T-cell (primary cell): Measurements from ENCODE around the gene MVB12B. TPM values are rescaled to one million over a fixed set of nuclear protein-coding genes. Genes with fewer than 3 reads are reported as not detected.
"Not testable (repeated sequence)": the region's sequence is repeated elsewhere in the genome, so short reads cannot be mapped to it uniquely, and the experiment has no call there.

Experiments used
- ATAC-seq, 4 experiments: fragments of 200-7000 bp in 3 of 4; fragments of 150-1000 bp in 1 of 4; cut with Tn5 transposase; replicated peaks in 1 of 4; 1 replicate in 3 of 4; 2 replicates in 1 of 4; pipeline ENCODE4 v1.10.0; 2021; ENCODE audit warnings: moderate library complexity in 3 of 4, mild to moderate bottlenecking in 2 of 4, moderate number of reproducible peaks in 1 of 4
- CTCF ChIA-PET, 2 donors: fragments of 300-600 bp; sonication (Branson Sonifier 250); formaldehyde crosslinking; loops; one replicate each; lab custom pipeline; 2022; ENCODE audit warnings: antibody characterized with exemption in 2 of 2; lab: Charles Lee
- POLR2A ChIA-PET, 2 donors: fragments of 300-600 bp; sonication (Branson Sonifier 250); formaldehyde crosslinking; loops; one replicate each; lab custom pipeline; 2022; ENCODE audit warnings: antibody characterized with exemption in 2 of 2; lab: Charles Lee
- DNase-seq, 35 experiments: peaks; one replicate each; pipeline versions ENCODE4 v3.0.0 to v3.0.0-alpha.2; 2013 to 2023
- H3K27ac ChIP-seq: one replicate; pipeline ENCODE4 v1.5.1; 2013; ENCODE audit warnings: low read length
- H3K27me3 ChIP-seq, 2 experiments: replicated peaks in 1 of 2; 1 replicate in 1 of 2; 2 replicates in 1 of 2; pipeline versions ENCODE4 v1.6.1 to v1.7.0; 2013; ENCODE audit warnings: low read length in 1 of 2, mixed read lengths in 1 of 2; ENCODE audit not compliant: control insufficient read depth in 2 of 2, insufficient read depth in 2 of 2; ENCODE audit errors: extremely low read depth in 1 of 2
- H3K36me3 ChIP-seq, 2 donors: 1 replicate in 1 of 2; 2 replicates in 1 of 2; pipeline versions ENCODE4 v1.6.1 to v1.7.0; 2013; ENCODE audit warnings: low read length in 1 of 2; ENCODE audit not compliant: control insufficient read depth in 2 of 2, insufficient read depth in 1 of 2; ENCODE audit errors: extremely low read depth in 1 of 2
- H3K4me1 ChIP-seq, 2 experiments: 1 replicate in 1 of 2; 2 replicates in 1 of 2; pipeline versions ENCODE4 v1.6.1 to v1.7.0; 2013; ENCODE audit warnings: low read length in 2 of 2, mixed read lengths in 1 of 2; ENCODE audit not compliant: insufficient read depth in 2 of 2, control insufficient read depth in 1 of 2; ENCODE audit errors: extremely low read depth in 1 of 2
- H3K4me3 ChIP-seq, 2 donors: 1 replicate in 1 of 2; 2 replicates in 1 of 2; pipeline versions ENCODE4 v1.5.1 to v1.7.0; 2013; ENCODE audit warnings: mild to moderate bottlenecking in 2 of 2, low read length in 1 of 2, moderate library complexity in 1 of 2; ENCODE audit not compliant: control insufficient read depth in 1 of 2; ENCODE audit errors: extremely low read depth in 1 of 2
- H3K9me3 ChIP-seq: 2 replicates; pipeline ENCODE4 v1.7.0; 2013
- H3K27ac Mint-ChIP-seq, 2 donors: one replicate each; pipeline ENCODE4 v1.8.0; 2020 to 2021; ENCODE audit warnings: mild to moderate bottlenecking in 2 of 2, mixed read lengths in 2 of 2
- H3K27me3 Mint-ChIP-seq, 2 donors: one replicate each; pipeline ENCODE4 v1.8.0; 2021 to 2022; ENCODE audit warnings: mixed read lengths in 2 of 2
- H3K36me3 Mint-ChIP-seq: one replicate; pipeline ENCODE4 v1.8.0; 2021; ENCODE audit warnings: mixed read lengths
- H3K4me1 Mint-ChIP-seq, 3 donors: one replicate each; pipeline ENCODE4 v1.8.0; 2020 to 2022; ENCODE audit warnings: mixed read lengths in 3 of 3, mild to moderate bottlenecking in 1 of 3
- H3K4me3 Mint-ChIP-seq, 3 donors: one replicate each; pipeline ENCODE4 v1.8.0; 2020 to 2022; ENCODE audit warnings: mild to moderate bottlenecking in 3 of 3, mixed read lengths in 3 of 3, moderate library complexity in 3 of 3
- H3K9me3 Mint-ChIP-seq, 3 donors: one replicate each; pipeline ENCODE4 v1.8.0; 2020 to 2022; ENCODE audit warnings: mixed read lengths in 3 of 3
- WGBS: methylation state at CpG from one replicate; pipeline ENCODE4 v1.1.5; 2013; ENCODE audit warnings: missing lambda C conversion rate; ENCODE audit not compliant: insufficient coverage; 5-methylcytosine and 5-hydroxymethylcytosine counted together
- total RNA-seq, 35 experiments: library from RNA in 6 of 35; stranded (reverse) in 6 of 35; fragments of 120-200 nt in 1 of 35; gene quantifications; one replicate each; pipeline versions ENCODE4 v1.2.1 to v1.2.4 and lab custom pipeline; 2013 to 2026

MVB12B gene
- total RNA-seq, 5 donors from 2014 or later (not counting 1 experiment from before 2014, with no cell fraction given) = 8.2 to 25.2 (median 10.6) TPM

- Histone ChIP-seq H3K4me3 (no peak overlapping the region), H3K9me3 (no peaks in the 10 kb centered on the region), H3K4me1 (peaks cover 19 to 51% of the 10 kb centered on the region in 2 experiments), H3K27ac (no peak overlapping the region), H3K36me3 (peaks cover 0 to 2% of the 10 kb centered on the region in 2 donors), H3K27me3 (peaks cover 0 to 4% of the 10 kb centered on the region in 2 experiments)
- ATAC-seq (no peak), DNase-seq (no peak)
- Mint-ChIP-seq H3K27ac (no peak overlapping the region), H3K27me3 (no peaks in the 10 kb centered on the region), H3K4me1 (peaks cover 37 to 52% (median 37%) of the 10 kb centered on the region in 3 donors), H3K36me3 (peaks cover 25% of the 10 kb centered on the region), H3K9me3 (no peaks in the 10 kb centered on the region), H3K4me3 (no peak overlapping the region)
- CTCF ChIA-PET = no interaction called here
- POLR2A ChIA-PET = no interaction called here
- WGBS = 96% methylated on average over 6 of the region's 12 CpGs
These were observed 149.4 kb downstream of the MVB12B start for GRCh38 chr9:126475933-126476555.

GRCh38 chr9:126477432-126477831 is 150.8 kb downstream of the MVB12B start:
- H3K27ac ChIP-seq, H3K27me3 ChIP-seq, ATAC-seq, H3K4me3 Mint-ChIP-seq, H3K36me3 ChIP-seq, CTCF ChIA-PET, H3K9me3 Mint-ChIP-seq, H3K27ac Mint-ChIP-seq, DNase-seq, H3K4me3 ChIP-seq, H3K27me3 Mint-ChIP-seq, H3K9me3 ChIP-seq, POLR2A ChIA-PET: not testable (repeated sequence)
- peaks cover 5 to 40% of the 10 kb centered on the region in 2 experiments for H3K4me1 ChIP-seq
- peaks cover 23 to 40% (median 26%) of the 10 kb centered on the region in 3 donors for H3K4me1 Mint-ChIP-seq
- H3K36me3 Mint-ChIP-seq = peaks cover 28% of the 10 kb centered on the region
- no CpG with 5 or more reads among the region's 3 CpGs for WGBS

GRCh38 chr9:126478216-126478981 is 151.8 kb downstream of the MVB12B start:
- Histone ChIP-seq H3K36me3 (peaks cover 0 to 2% of the 10 kb centered on the region in 2 donors), H3K9me3 (no peaks in the 10 kb centered on the region), H3K4me3 (no peak overlapping the region), H3K27me3 (peaks cover 0 to 4% of the 10 kb centered on the region in 2 experiments), H3K27ac (no peak overlapping the region), H3K4me1 (peaks cover 0 to 39% of the 10 kb centered on the region in 2 experiments)
- POLR2A ChIA-PET = no interaction called here
- Mint-ChIP-seq H3K9me3 (no peaks in the 10 kb centered on the region), H3K27me3 (no peaks in the 10 kb centered on the region), H3K36me3 (peaks cover 28% of the 10 kb centered on the region), H3K4me1 (peaks cover 18 to 33% (median 20%) of the 10 kb centered on the region in 3 donors), H3K27ac (peak overlapping the region in 1 of 2 donors; percentile 7), H3K4me3 (no peak overlapping the region)
- ATAC-seq (no peak), DNase-seq (no peak)
- WGBS = 95% methylated on average over 6 of the region's 8 CpGs
- CTCF ChIA-PET = no interaction called here

- no peak overlapping the region for H3K27ac Mint-ChIP-seq
- no peak for DNase-seq
- POLR2A ChIA-PET = no interaction called here
- peaks cover 34% of the 10 kb centered on the region for H3K36me3 Mint-ChIP-seq
- no peaks in the 10 kb centered on the region for H3K27me3 Mint-ChIP-seq
- no peaks in the 10 kb centered on the region for H3K9me3 Mint-ChIP-seq
- H3K4me3 Mint-ChIP-seq = no peak overlapping the region
- Histone ChIP-seq H3K4me3 (no peak overlapping the region), H3K36me3 (peaks cover 0 to 2% of the 10 kb centered on the region in 2 donors), H3K9me3 (no peaks in the 10 kb centered on the region), H3K27me3 (peaks cover 0 to 4% of the 10 kb centered on the region in 2 experiments), H3K4me1 (peaks cover 0 to 39% of the 10 kb centered on the region in 2 experiments), H3K27ac (no peak overlapping the region)
- CTCF ChIA-PET = no interaction called here
- H3K4me1 Mint-ChIP-seq = peaks cover 16 to 30% (median 17%) of the 10 kb centered on the region in 3 donors
- no peak for ATAC-seq
- 95% methylated on average over 7 of the region's 12 CpGs for WGBS
These were observed 152.9 kb downstream of the MVB12B start for GRCh38 chr9:126479515-126479914.

GRCh38 chr9:126480813-126481212 is 154.2 kb downstream of the MVB12B start:
- DNase-seq (no peak), ATAC-seq (no peak)
- ChIA-PET CTCF (interaction anchor here in 1 of 2 donors (0.9 to 1.3 kb wide), 2 partner anchors 8 to 10 kb away, joined by 3 to 5 read pairs; no protein-coding TSS in a partner anchor), POLR2A (no interaction called here)
- no peak overlapping the region for H3K27ac ChIP-seq
- no peak overlapping the region for H3K4me3 Mint-ChIP-seq
- peaks cover 0 to 3% of the 10 kb centered on the region in 2 experiments for H3K27me3 ChIP-seq
- WGBS = 88% methylated on average over 6 of the region's 6 CpGs
- no peaks in the 10 kb centered on the region for H3K27me3 Mint-ChIP-seq
- no peaks in the 10 kb centered on the region for H3K9me3 ChIP-seq
- H3K4me1 Mint-ChIP-seq = peaks cover 13 to 23% (median 17%) of the 10 kb centered on the region in 3 donors
- peaks cover 30% of the 10 kb centered on the region for H3K36me3 Mint-ChIP-seq
- peaks cover 0 to 30% of the 10 kb centered on the region in 2 experiments for H3K4me1 ChIP-seq
- H3K9me3 Mint-ChIP-seq = no peaks in the 10 kb centered on the region
- peaks cover 0 to 2% of the 10 kb centered on the region in 2 donors for H3K36me3 ChIP-seq
- H3K27ac Mint-ChIP-seq = no peak overlapping the region
- no peak overlapping the region for H3K4me3 ChIP-seq

GRCh38 chr9:126481862-126482261 is 155.2 kb downstream of the MVB12B start:
- Mint-ChIP-seq H3K36me3 (peaks cover 25% of the 10 kb centered on the region), H3K9me3 (no peaks in the 10 kb centered on the region), H3K27ac (no peak overlapping the region), H3K4me3 (no peak overlapping the region), H3K4me1 (peaks cover 13 to 21% (median 17%) of the 10 kb centered on the region in 3 donors), H3K27me3 (no peaks in the 10 kb centered on the region)
- 97% methylated on average over 12 of the region's 13 CpGs for WGBS
- peaks cover 0 to 3% of the 10 kb centered on the region in 2 experiments for H3K27me3 ChIP-seq
- no peak overlapping the region for H3K4me3 ChIP-seq
- H3K9me3 ChIP-seq = no peaks in the 10 kb centered on the region
- CTCF ChIA-PET = interaction anchor here in 1 of 2 donors (1.3 kb wide), 1 partner anchor 9 kb away, joined by 5 read pairs; no protein-coding TSS in a partner anchor
- H3K36me3 ChIP-seq = peaks cover 0 to 2% of the 10 kb centered on the region in 2 donors
- ATAC-seq = no peak
- DNase-seq = no peak
- POLR2A ChIA-PET = no interaction called here
- no peak overlapping the region for H3K27ac ChIP-seq
- H3K4me1 ChIP-seq = peaks cover 0 to 25% of the 10 kb centered on the region in 2 experiments
